Activated T-cell treated with anti-CD3 and anti-CD28 coated beads, Interleukin-2, amount 50 U/mL, for 4 hours (primary cell): ENCODE results near the gene PRR5. TPM values are rescaled to one million over a fixed set of nuclear protein-coding genes. Genes with fewer than 3 reads are reported as not detected.
"Not testable (repeated sequence)": the region's sequence is repeated elsewhere in the genome, so short reads cannot be mapped to it uniquely, and the experiment has no call there.

ENCODE experiments used
- ATAC-seq, 2 donors: fragments of 200-7000 bp; cut with Tn5 transposase; one replicate each; pipeline ENCODE4 v1.10.0; 2021
- DNase-seq: peaks from one replicate; pipeline ENCODE4 v3.0.0-alpha.2; 2020
- H3K27me3 Mint-ChIP-seq: one replicate; pipeline ENCODE4 v1.8.0; 2021; ENCODE audit warnings: low read depth, mixed read lengths
- H3K36me3 Mint-ChIP-seq: one replicate; pipeline ENCODE4 v1.8.0; 2022; ENCODE audit warnings: mixed read lengths; ENCODE audit not compliant: insufficient read depth
- H3K4me1 Mint-ChIP-seq: one replicate; pipeline ENCODE4 v1.8.0; 2021; ENCODE audit warnings: low read depth, mixed read lengths
- H3K4me3 Mint-ChIP-seq: one replicate; pipeline ENCODE4 v1.8.0; 2021; ENCODE audit warnings: mild to moderate bottlenecking, moderate library complexity, mixed read lengths
- H3K9me3 Mint-ChIP-seq: one replicate; pipeline ENCODE4 v1.8.0; 2021; ENCODE audit warnings: mixed read lengths
- total RNA-seq, 3 donors: library from RNA; stranded (reverse); gene quantifications; one replicate each; pipeline ENCODE4 v1.2.1, GENCODE V29; 2021

Gene PRR5
- total RNA-seq, 3 donors from 2014 or later, result 30.4 to 41.1 (median 33.0) TPM

- Mint-ChIP-seq H3K4me1 (peaks cover 1% of the 10 kb centered on the region), H3K27me3 (no peaks in the 10 kb centered on the region), H3K36me3 (no peaks in the 10 kb centered on the region), H3K4me3 (no peak overlapping the region), H3K9me3 (no peaks in the 10 kb centered on the region)
- DNase-seq (no peak), ATAC-seq (no peak)
Measured at GRCh38 chr22:44736581-44737405, 34.8 kb downstream of the PRR5 start.

DNA sequence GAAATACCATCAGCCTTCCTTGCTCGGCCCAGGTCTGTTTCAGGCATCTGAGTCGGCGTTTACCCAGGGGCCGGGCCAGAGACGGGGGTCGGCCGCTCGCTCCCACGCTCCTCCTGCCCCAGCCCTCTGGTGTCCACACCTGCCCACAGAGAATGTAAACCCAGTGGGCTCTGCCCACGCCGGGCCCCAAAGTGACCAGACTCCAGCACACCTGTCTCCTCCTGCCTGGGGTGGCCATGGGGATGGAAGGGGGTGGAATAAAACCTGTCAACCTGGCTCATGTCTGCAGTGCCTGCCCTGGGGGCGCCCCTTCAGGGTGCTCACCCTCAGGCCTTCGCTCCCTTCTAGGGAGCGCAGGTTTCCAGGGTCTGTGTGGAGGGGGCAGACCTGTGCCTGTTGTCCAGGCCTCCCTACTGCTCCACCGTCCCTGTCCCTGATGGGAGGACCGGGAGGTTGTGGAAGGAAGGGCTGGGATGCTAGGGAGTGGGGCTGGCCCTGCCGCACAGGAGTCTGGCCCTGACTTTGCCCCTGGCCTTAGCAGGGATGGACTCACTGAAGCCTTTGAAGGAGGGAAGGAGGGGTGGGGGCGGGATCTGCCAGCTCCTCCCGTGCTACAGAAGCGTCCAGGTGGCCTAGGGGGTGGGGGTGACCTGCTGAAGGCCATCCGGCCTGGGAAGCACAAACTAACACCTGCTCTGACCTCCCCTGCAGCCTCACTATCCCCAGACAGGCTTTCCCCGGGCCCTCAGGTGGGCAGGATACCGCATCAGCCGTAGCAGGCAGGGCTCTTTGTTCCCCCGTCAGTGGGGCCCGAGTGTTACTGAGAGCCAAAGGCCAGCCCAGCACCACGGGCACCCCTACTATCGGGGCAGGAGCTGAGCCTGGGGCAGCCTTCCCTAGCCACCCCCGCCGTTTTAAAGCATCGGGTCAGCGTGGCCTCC lies 35.7 kb downstream of the PRR5 start:
- Mint-ChIP-seq H3K36me3 (no peaks in the 10 kb centered on the region), H3K27me3 (no peaks in the 10 kb centered on the region), H3K4me3 (no peak overlapping the region), H3K9me3 (no peaks in the 10 kb centered on the region), H3K4me1 (peaks cover 1% of the 10 kb centered on the region)
- no peak for DNase-seq
- no peak for ATAC-seq

GRCh38 chr22:44738347-44738715 lies 36.3 kb downstream of the PRR5 start:
- H3K27me3 Mint-ChIP-seq, result no peaks in the 10 kb centered on the region

DNA sequence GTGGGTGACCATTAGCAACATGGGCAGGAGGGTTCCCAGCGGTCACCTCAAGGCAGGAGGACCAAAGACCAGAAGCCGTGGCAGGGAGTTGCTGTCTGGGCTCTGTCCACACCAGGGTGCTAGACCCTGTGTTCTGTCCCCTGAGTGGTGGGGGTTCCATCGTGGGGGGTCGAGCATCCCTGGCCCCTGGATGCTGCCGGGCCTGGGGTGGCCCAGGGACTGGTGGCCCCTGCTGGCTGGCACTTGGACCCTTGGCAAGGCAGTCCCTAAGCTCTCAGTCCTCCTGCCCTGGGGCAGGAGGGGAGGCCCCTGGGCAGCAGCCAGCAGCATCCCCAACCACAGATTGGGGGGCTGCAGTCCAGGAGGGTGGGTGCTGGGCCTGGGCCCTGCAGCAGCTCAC lies 37.0 kb downstream of the PRR5 start:
- Mint-ChIP-seq H3K4me3 (no peak overlapping the region), H3K36me3 (no peaks in the 10 kb centered on the region), H3K4me1 (peaks cover 1% of the 10 kb centered on the region), H3K9me3 (no peaks in the 10 kb centered on the region), H3K27me3 (no peaks in the 10 kb centered on the region)
- DNase-seq (no peak), ATAC-seq (no peak)

More at GRCh38 chr22:44738347-44738715, 36.3 kb downstream of the PRR5 start:
- ATAC-seq (no peak), DNase-seq (no peak)
- H3K36me3 Mint-ChIP-seq, result no peaks in the 10 kb centered on the region
- H3K4me1 Mint-ChIP-seq, result peaks cover 1% of the 10 kb centered on the region
- H3K4me3 Mint-ChIP-seq, result no peak overlapping the region
- H3K9me3 Mint-ChIP-seq, result no peaks in the 10 kb centered on the region

- H3K4me1 Mint-ChIP-seq, H3K9me3 Mint-ChIP-seq, ATAC-seq, H3K27me3 Mint-ChIP-seq, DNase-seq, H3K4me3 Mint-ChIP-seq, H3K36me3 Mint-ChIP-seq: not testable (repeated sequence)
Measured at GRCh38 chr22:44739666-44740065, 37.7 kb downstream of the PRR5 start.

GRCh38 chr22:44740307-44740706 lies 38.3 kb downstream of the PRR5 start:
- peaks cover 1% of the 10 kb centered on the region for H3K4me1 Mint-ChIP-seq
- no peak for ATAC-seq
- H3K4me3 Mint-ChIP-seq, result no peak overlapping the region
- no peaks in the 10 kb centered on the region for H3K36me3 Mint-ChIP-seq
- DNase-seq, result no peak
- no peaks in the 10 kb centered on the region for H3K9me3 Mint-ChIP-seq
- no peaks in the 10 kb centered on the region for H3K27me3 Mint-ChIP-seq

- Mint-ChIP-seq H3K36me3 (no peaks in the 10 kb centered on the region), H3K9me3 (no peaks in the 10 kb centered on the region), H3K27me3 (peaks cover 3% of the 10 kb centered on the region), H3K4me1 (no peaks in the 10 kb centered on the region), H3K4me3 (no peak overlapping the region)
- no peak for DNase-seq
- ATAC-seq, result no peak
Measured at GRCh38 chr22:44741929-44742328, 39.9 kb downstream of the PRR5 start.

DNA sequence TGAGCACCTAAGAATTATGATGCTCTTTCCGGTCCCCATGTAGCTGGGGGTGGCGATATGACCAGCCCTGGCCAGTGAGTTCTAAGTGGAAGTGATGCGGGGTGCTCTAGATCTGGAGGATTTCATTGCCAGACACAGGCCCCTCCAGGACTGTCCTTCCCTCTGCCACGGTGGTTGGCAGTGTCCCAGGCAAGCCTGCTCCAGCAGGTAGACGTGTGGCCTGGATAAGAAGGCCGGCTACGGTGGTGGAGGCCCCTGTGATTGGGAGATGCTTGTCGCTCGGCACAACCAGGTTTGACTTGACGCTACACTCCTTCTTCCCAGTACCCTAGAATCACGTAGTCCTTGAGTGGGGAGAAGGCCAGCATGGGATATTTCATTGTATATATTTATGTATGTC lies 41.2 kb downstream of the PRR5 start:
- H3K36me3 Mint-ChIP-seq, result no peaks in the 10 kb centered on the region
- no peaks in the 10 kb centered on the region for H3K4me1 Mint-ChIP-seq
- DNase-seq, result no peak
- H3K9me3 Mint-ChIP-seq, result no peaks in the 10 kb centered on the region
- peaks cover 9% of the 10 kb centered on the region for H3K27me3 Mint-ChIP-seq
- ATAC-seq, result no peak
- H3K4me3 Mint-ChIP-seq, result no peak overlapping the region

GRCh38 chr22:44743804-44744211 lies 41.8 kb downstream of the PRR5 start:
- no peak for ATAC-seq
- H3K36me3 Mint-ChIP-seq, result no peaks in the 10 kb centered on the region
- H3K4me3 Mint-ChIP-seq, result no peak overlapping the region
- no peaks in the 10 kb centered on the region for H3K4me1 Mint-ChIP-seq
- H3K27me3 Mint-ChIP-seq, result peaks cover 9% of the 10 kb centered on the region
- H3K9me3 Mint-ChIP-seq, result no peaks in the 10 kb centered on the region
- no peak for DNase-seq

DNA sequence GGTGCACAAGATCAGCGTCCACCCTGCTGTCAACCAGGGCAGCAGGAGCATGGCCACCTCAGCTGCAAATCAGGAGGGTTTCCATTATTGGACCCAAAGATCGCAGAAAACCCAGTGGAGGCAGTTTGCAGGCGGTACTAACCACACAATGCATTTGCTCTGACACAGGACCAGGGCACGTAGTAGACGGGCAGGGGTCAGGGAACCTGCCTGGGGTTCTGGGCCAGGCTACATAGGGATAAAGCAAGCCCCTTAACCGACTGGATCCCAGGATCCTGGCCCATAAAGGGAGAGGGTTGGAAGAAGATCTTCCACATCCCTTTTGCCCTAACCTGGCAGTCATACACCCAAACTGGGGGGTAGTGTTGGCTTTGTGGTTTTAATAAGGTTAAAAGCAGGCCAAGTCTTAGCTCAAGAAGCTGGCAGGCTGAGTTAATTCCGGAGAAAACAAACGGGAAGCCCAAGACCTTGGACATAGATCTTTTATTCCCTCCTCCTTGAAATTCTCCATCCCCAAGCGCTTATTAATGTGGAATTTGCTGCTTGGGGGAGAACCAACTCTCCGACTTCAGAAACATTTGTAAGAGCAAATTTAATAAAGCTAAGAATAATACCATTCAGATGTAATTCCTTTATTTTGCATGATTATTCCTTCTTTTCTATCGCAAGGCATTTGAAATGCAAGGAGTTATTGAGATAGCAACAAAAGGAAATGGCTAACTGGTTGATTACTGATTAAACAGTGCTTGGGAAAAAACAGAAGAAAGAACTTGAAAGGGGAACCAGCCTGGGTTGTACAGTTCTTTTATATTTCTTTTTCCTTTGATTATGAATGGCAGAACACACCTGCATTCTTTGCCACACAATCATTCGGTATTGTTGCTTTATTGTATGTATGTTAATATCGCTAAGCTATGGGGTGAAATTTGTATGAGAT lies 44.1 kb downstream of the PRR5 start:
- Mint-ChIP-seq H3K36me3 (no peaks in the 10 kb centered on the region), H3K27me3 (peaks cover 19% of the 10 kb centered on the region), H3K9me3 (no peaks in the 10 kb centered on the region), H3K4me1 (no peaks in the 10 kb centered on the region), H3K4me3 (no peak overlapping the region)
- DNase-seq (no peak), ATAC-seq (no peak)

- ATAC-seq, H3K9me3 Mint-ChIP-seq, H3K36me3 Mint-ChIP-seq, H3K4me3 Mint-ChIP-seq, DNase-seq, H3K4me1 Mint-ChIP-seq: not testable (repeated sequence)
- peaks cover 27% of the 10 kb centered on the region for H3K27me3 Mint-ChIP-seq
Measured at GRCh38 chr22:44747784-44748127, 45.8 kb downstream of the PRR5 start.

- DNase-seq (no peak), ATAC-seq (no peak)
- Mint-ChIP-seq H3K9me3 (no peaks in the 10 kb centered on the region), H3K36me3 (no peaks in the 10 kb centered on the region), H3K4me3 (no peak overlapping the region), H3K4me1 (peaks cover 3% of the 10 kb centered on the region), H3K27me3 (peaks cover 35% of the 10 kb centered on the region)
Measured at GRCh38 chr22:44748524-44748923, 46.5 kb downstream of the PRR5 start.

GRCh38 chr22:44750481-44750880 lies 48.5 kb downstream of the PRR5 start:
- no peak overlapping the region for H3K4me3 Mint-ChIP-seq
- DNase-seq (no peak), ATAC-seq (no peak)
- H3K4me1 Mint-ChIP-seq, result peaks cover 3% of the 10 kb centered on the region
- H3K9me3 Mint-ChIP-seq, result no peaks in the 10 kb centered on the region
- peaks cover 54% of the 10 kb centered on the region for H3K27me3 Mint-ChIP-seq
- no peaks in the 10 kb centered on the region for H3K36me3 Mint-ChIP-seq
